Measurements from ENCODE around the gene ADAM19.
A peak's percentile ranks its signal among the peaks of the same experiment; 100 is the strongest.

The ADAM19 gene

GRCh38 chr5:157494178-157494832 lies 81.3 kb downstream of the ADAM19 start:
- TF ChIP-seq POLR2A (IDR thresholded peaks at IDR 0.05; ENCODE audit: extremely low read depth, insufficient read length) (no peak), CTCF (IDR thresholded peaks at IDR 0.05; ENCODE audit: low read depth, low read length) (no peak), MYC (IDR thresholded peaks at IDR 0.05; ENCODE audit: low read depth, low read length) (no peak), MAX (IDR thresholded peaks at IDR 0.05; ENCODE audit: low read depth, low read length) (no peak)
- peak; percentile 11 for DNase-seq (ENCODE audit: low read depth)

GRCh38 chr5:157492886-157493285 lies 82.7 kb downstream of the ADAM19 start:
- DNase-seq (ENCODE audit: low read depth), result no peak
- TF ChIP-seq MAX (IDR thresholded peaks at IDR 0.05; ENCODE audit: low read depth, low read length), result no peak
- TF ChIP-seq MYC (IDR thresholded peaks at IDR 0.05; ENCODE audit: low read depth, low read length), result no peak
- H3K4me3 ChIP-seq (ENCODE audit: low read depth, low read length), result no peak overlapping the region

More at GRCh38 chr5:157494178-157494832, 81.3 kb downstream of the ADAM19 start:
- no peak overlapping the region for H3K4me3 ChIP-seq (ENCODE audit: low read depth, low read length)

GRCh38 chr5:157491471-157491995 lies 84.0 kb downstream of the ADAM19 start:
- no peak for DNase-seq (ENCODE audit: low read depth)

GRCh38 chr5:157487358-157487757 lies 88.2 kb downstream of the ADAM19 start:
- no peak overlapping the region for H3K4me3 ChIP-seq (ENCODE audit: low read depth, low read length)
- DNase-seq (ENCODE audit: low read depth), result no peak
- TF ChIP-seq CTCF (IDR thresholded peaks at IDR 0.05; ENCODE audit: low read depth, low read length) (no peak), MYC (IDR thresholded peaks at IDR 0.05; ENCODE audit: low read depth, low read length) (no peak), MAX (IDR thresholded peaks at IDR 0.05; ENCODE audit: low read depth, low read length) (no peak), POLR2A (IDR thresholded peaks at IDR 0.05; ENCODE audit: extremely low read depth, insufficient read length) (no peak)

More at GRCh38 chr5:157491471-157491995, 84.0 kb downstream of the ADAM19 start:
- TF ChIP-seq MAX (IDR thresholded peaks at IDR 0.05; ENCODE audit: low read depth, low read length), result no peak
- no peak for TF ChIP-seq POLR2A (IDR thresholded peaks at IDR 0.05; ENCODE audit: extremely low read depth, insufficient read length)
- TF ChIP-seq CTCF (IDR thresholded peaks at IDR 0.05; ENCODE audit: low read depth, low read length), result no peak
- no peak for TF ChIP-seq MYC (IDR thresholded peaks at IDR 0.05; ENCODE audit: low read depth, low read length)
- H3K4me3 ChIP-seq (ENCODE audit: low read depth, low read length), result no peak overlapping the region

GRCh38 chr5:157486861-157487260 lies 88.7 kb downstream of the ADAM19 start:
- no peak for DNase-seq (ENCODE audit: low read depth)
- TF ChIP-seq CTCF (IDR thresholded peaks at IDR 0.05; ENCODE audit: low read depth, low read length) (no peak), MYC (IDR thresholded peaks at IDR 0.05; ENCODE audit: low read depth, low read length) (no peak), MAX (IDR thresholded peaks at IDR 0.05; ENCODE audit: low read depth, low read length) (no peak), POLR2A (IDR thresholded peaks at IDR 0.05; ENCODE audit: extremely low read depth, insufficient read length) (no peak)
- no peak overlapping the region for H3K4me3 ChIP-seq (ENCODE audit: low read depth, low read length)

- DNase-seq (ENCODE audit: low read depth), result no peak
- no peak for TF ChIP-seq CTCF (IDR thresholded peaks at IDR 0.05; ENCODE audit: low read depth, low read length)
- no peak for TF ChIP-seq POLR2A (IDR thresholded peaks at IDR 0.05; ENCODE audit: extremely low read depth, insufficient read length)
- TF ChIP-seq MYC (IDR thresholded peaks at IDR 0.05; ENCODE audit: low read depth, low read length), result no peak
- TF ChIP-seq MAX (IDR thresholded peaks at IDR 0.05; ENCODE audit: low read depth, low read length), result no peak
- no peak overlapping the region for H3K4me3 ChIP-seq (ENCODE audit: low read depth, low read length)
Observed at GRCh38 chr5:157486221-157486681, 89.3 kb downstream of the ADAM19 start.
